Putamen (tissue), 1 donor: Measurements from ENCODE around the gene PCSK6.
"Not testable (repeated sequence)": the region's sequence is repeated elsewhere in the genome, so short reads cannot be mapped to it uniquely, and the experiment has no call there.

Experiments
- DNase-seq: peaks from one replicate; pipeline ENCODE4 v3.0.0-alpha.2; 2016; ENCODE audit warnings: low spot score

PCSK6 gene

DNA sequence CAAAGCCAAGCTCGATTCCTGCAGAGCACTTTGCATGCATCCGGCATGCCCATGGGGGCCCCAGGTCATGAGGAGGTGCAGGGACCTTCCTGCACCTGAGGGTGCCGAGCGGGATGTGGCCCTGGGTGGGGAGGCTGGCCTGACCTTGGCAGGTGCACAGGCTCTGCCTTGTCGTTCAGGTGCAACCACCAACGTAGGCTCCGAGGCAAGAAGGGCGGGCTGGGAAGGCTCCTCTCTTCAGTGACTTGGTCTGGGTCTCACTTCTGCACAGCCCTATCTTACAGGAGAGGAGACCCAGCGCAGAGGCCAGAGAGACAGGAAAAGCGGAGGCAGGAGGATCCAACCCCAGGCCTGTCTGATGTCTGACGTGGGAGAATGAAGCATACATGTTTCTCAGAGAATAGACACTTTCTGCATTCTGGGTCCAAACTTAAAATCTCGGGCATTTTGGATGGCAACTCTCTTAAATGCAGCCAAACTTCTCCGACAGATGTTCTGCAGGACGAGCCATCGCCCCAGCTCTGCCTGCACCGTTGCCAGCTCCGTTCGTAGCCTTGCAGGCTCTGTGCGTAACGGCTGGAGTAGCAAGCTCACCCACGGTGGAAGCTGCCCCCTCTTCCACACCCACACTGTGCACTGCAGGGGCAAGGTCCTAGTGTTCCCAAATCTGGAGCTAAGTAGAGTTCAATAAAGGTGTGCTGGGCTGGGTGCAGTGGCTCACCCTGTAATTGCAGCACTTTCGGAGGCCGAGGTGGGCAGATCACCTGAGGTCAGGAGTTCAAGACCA lies 133.6 kb downstream of the PCSK6 start:
- no peak for DNase-seq

DNA sequence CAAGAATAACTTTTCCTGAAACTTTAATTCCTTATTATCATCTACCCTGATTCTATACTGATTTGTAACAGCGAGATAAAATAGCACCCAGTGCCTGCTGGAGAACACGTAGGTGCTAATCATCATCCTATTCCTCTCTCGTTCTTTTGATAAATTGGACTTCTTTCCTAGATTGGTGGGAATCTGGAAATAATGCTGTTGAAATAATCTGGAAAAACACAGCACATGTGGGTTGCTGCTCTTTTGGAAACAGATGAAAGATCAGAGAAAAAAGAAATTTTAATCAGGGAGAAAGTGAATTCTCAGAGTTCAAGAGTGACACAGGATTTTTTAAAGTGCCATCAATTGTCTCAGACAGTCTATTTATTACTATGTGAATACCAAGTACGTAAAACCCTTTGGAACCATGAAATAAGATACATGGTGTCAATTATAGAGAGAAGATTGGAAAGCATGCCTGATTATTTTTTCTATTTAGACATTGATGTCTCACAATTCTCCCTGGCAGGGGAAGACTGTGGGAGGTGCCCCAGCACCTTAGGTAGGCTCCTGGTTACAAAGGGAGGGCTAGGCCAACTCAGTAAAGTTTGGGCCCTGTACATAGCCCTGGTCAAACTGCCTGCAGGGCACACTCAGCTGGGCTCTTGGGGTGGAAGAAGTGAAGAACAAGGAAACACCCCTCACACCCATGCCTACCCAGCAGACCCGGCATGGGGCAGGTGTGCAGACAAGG lies 134.4 kb downstream of the PCSK6 start:
- peak; percentile 67 for DNase-seq

DNA sequence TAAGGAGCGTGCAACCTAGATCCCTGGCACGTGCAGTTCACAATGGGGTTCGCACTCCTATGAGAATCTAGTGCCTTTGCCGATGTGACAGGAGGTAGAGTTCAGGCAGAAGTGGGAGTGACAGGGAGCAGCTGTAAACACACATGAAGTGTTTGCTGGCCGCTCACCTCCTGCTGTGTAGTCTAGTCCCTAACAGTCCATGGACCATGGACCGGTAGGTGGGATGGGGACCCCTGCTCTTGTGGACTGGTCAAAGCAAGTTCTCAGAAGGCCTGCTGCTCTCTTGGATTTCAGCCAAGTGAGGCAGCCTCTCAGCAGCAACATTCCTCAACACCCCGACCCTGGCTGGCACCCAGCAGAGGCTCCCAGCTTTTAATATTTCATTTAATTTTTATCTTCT lies 136.3 kb downstream of the PCSK6 start:
- no peak for DNase-seq

DNA sequence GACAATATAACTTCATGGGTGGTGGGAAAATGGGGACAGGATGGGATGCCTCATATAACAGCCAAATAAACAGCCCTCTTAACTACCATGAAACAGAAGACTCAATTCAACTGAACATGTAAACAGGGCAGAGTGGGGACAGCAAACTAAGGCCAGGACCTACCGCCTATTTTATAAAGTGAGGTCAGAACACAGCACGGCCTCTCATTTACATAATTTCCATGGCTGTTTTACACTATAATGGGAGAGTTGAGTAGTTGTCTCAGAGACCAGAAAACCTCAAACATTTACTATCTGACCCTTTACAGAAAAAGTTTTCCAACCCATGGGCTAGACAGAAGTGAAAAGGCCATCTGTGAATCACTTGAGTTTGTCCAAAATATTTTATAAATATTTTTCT lies 137.8 kb downstream of the PCSK6 start:
- no peak for DNase-seq

DNA sequence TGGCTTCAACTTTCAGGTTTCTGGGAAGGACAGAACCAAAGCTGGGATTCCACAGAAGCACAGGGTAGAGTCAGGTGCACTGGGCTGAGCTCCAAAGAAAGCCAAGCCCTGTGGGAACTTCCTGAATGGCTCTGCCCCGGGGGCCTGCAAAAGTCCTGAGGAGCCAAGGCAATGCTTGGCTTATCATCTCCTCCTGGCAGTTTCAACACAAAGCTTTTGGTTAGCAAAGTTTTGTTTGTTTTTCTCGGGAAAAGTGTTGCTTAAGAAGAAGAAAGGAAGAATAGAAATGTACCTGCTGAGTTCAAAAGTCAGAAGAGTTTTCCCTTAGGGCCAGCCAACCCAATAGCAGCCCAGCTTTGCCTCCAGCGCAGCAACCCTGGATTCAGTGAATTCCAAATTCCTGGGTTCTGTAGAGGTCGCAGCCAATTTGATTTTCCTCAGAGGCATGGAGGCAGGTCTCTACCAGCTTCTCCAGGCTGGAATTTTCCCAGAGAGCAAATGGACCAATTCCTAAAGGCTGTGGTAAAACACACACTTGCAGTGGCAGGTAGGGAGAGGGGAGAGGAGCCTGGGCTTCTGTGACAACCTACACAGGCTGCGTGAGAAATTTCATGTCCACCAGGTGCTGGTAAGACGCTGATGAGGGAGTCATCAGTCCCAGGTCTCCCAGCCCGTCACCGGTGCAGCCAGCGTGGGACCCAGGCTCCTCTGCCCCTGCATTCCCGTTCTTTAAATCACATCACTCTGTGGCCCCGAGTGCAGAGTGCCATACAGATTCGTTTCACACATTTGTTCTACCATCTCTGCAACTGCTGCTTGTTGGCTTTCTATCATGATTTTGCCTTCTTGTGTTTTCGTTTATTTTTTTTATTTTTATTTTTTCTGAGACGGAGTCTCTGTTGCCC lies 140.2 kb downstream of the PCSK6 start:
- DNase-seq = no peak

DNA sequence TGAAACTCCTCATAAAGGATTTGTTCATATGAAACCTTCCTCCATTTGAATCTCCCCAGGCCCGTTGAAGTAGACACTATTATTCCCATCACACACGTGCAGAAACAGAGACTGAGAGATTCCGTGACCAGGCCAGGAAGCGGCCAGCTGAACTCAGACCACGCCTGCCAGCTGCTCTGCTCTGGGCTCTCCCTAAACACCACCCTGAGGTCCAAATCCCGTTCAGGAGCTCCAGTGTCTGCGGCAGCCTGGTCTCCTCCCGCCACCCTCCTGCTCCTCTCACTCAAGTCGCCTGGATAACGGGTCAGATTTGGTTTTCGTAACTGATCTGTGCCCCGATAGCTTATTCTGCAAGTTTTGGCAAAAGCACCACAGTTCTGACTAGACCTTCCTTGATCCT lies 140.9 kb downstream of the PCSK6 start:
- DNase-seq = no peak

DNA sequence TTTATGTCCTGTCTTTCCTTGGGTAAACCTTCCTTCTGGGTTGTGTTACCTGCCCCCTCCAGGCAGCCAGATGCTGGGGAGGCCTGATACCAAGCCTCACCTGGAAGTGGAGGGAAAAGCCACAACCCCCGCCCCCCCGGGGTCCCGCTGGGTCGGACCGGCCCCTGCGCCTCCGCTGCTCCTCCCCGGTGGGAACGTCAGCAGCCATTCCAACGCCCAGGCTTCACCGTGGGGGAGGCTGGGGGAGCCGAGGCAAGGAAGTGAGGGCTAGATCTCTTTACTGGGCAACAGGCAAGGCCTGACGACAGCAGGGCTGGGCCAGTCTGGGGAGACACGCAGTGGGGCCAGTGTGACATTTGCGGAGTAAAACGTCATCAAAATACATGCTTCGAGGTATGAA lies 141.5 kb downstream of the PCSK6 start:
- DNase-seq = no peak

DNA sequence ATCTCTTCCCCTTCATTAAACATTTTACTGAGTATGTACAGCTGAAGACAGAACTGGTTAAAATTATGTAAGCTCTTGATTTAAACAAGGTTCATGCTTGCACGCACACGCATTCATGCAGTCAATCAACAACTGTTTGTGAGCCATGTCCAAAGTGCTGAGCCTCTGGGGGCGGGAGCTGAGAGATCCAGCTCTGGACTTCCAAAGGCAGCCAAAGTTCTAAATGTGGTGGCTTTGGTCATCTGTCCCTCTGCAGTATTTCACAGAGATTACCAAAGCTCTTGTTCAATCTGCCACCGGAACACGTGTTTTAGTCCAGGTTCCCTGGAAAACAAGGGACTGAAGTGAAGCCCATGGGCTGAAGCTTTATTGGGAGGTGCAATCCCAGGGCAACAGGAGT lies 142.1 kb downstream of the PCSK6 start:
- DNase-seq = no peak

DNA sequence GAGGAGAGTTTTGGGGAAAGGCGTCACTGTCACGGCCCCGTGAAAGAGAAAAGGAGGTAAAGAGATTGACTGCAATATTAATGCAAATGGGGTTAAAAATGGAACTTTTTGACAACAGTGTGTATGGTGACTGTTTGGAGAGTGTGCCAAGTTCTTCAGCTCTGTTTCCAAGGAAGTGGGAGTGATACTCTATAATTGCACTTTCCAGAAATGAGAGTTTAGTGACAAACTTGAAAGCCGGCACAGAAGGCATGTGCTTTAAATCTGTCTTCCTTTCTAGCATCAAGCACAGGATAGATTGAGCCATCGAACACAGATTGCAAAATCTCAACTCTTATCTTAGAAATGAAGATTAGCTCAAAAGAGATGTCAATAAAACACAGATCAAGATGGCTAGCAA lies 142.6 kb downstream of the PCSK6 start:
- peak; percentile 66 for DNase-seq

DNA sequence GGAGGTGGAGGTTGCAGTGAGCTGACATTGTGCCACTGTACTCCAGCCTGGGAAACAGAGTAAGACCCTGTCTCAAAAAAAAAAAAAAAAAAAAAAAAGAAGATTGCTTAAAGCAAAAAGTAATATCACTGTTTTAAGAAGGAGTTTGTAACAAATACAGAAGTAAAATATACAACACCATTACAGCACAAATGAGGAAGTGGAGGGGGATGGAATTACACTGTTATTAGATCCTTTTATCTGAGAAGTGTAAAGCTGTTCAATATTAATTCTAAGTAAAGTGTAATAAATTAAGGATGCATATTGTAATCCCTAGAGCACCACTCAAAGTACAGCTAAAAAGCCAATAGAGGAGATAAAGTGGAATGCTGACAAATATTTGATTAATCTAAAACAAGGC lies 147.5 kb downstream of the PCSK6 start:
- DNase-seq = no peak

DNA sequence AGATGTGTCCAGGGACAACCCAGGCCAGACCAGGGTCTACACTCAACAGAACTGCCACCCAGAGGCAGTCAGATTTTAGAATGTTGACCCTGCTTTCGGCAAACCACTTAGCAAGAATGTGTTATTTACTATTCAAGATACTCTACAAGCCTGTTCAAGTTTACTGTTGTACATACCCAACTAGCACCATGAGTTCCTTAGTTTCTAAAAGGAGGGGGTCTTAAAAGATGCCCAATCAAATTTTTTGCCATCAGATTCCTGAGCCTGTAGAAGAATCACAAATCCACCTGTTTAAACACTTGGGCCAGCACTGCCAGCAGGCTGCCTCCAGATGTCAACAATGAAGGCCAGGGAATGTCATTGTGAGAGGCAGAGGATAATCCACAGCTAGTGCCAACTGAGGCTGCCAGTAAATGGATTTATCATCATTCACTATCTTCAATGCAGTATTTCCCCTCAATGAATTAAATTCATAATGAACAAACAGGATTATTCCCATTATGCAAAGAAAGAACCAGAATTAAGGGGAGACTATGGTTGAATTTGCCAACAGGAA lies 150.9 kb downstream of the PCSK6 start:
- DNase-seq = no peak

DNA sequence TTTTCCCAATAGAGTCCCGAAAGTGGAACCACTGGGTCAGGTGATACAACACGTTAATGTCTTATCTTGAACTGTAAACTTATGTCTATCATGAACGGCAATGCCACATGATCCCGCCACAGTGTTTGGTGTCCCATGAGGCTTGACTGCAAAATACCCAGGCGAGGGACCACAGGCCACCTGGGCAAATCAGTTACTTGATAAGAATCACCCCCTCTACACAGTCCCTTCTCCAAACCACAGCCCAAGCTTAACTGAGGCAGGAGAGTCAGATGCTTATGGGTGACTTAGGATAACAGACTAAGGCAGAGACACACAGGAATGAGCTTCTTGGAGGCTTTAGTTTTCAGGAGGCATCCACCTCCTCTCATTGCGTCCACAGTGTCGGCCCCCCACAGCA lies 151.5 kb downstream of the PCSK6 start:
- no peak for DNase-seq

DNA sequence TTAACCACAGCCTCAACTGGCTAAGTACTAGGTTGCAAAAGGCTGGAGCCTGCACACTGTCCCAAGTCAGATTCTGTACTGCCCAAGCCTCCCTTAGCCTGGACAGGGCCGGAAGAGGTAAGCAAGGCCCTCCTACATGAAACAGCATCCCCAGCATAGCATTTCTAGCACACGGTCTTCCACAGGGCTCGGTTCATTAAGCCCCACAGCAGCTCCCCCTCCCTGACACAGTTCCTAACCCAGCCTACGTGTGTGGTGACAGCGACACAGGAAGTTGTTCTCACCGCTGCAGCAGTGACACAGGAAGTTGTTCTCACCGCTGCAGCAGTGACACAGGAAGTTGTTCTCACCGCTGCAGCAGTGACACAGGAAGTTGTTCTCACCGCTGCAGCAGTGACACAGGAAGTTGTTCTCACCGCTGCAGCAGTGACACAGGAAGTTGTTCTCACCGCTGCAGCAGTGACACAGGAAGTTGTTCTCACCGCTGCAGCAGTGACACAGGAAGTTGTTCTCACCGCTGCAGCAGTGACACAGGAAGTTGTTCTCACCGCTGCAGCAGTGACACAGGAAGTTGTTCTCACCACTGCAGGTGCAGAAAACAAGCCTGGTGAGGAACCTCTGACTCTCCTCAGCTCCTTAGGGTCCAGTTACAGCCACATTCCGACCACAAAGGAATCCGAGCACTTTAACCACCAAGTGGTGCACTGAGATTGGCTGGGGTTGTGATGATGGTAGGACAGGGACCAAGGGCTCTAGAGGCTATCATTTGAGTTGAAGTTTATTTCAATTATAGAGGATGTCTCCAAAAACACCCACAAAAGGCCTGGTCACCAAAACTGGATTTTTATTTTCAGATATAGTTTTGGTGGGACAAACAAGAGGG lies 155.4 kb downstream of the PCSK6 start:
- DNase-seq = not testable (repeated sequence)

DNA sequence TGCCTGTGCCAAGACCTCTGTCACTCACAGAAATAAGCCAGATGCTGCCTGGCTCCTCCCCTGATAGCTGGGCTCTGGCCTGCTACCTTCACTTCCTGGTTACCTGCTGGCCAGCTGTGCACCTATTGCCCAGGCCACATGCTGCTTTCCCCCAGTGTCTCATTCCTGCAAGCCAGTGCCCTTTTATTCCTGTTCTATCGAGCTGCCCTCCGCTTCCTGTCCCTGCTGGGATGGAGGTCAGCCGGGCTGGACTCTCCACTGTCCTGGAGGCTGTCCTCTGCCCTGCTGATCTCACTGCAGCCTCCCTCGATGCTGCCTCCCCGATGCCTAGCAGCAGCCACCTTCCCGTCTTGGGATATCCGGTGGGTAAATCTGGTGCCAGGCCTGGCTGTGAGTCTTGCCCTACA lies 157.4 kb downstream of the PCSK6 start:
- DNase-seq = no peak

DNA sequence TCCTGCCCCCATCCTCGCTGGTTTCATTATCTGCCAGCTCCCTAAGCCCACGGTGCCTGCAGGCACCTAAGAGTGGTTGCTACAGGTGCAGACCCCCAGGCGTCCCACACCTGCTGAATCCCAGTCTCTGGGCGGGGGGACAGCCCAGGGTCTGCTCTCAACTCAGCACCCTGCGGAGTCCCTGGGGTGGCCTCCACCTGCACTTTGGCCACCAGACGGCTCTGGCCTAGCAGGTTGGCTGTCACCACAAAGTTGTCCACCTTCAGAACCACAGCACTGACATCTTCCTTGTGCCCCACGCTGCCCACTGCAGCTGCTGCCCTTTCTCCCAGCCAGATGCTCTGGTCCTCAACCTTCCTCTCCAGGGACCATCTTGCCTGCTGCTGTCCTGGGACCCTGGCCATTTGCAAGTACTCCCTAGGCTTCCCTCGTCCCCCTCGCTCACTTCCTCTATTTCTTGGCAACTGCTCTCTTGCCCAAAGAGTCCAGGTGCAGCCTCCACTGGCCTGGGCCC lies 159.6 kb downstream of the PCSK6 start:
- no peak for DNase-seq

DNA sequence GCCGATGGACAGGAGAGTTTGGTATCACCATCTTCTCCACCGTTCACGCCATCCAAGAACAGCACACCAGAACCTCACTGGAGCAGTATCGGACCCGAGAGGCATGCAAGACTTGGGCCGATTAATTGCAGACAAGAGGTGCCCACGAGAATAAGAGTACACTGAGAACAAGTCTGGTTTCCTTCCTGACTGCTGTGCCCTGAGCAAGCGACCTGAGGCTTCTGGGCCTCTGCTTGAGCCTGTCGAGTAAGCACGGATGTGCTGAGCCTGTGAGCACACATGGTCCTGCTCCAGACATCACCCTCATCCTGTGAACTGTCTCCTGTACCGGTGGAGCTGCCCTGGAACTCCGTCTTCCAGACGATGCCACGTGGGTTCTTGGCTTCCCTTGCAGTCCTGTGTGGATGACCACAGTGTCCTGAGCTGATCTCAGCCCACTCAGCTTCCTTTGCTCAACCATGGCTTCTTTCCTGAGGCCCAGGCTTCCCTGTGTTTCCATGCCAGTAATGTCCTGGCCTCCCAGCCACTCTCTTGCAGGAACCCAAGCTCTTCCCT lies 160.1 kb downstream of the PCSK6 start:
- no peak for DNase-seq

DNA sequence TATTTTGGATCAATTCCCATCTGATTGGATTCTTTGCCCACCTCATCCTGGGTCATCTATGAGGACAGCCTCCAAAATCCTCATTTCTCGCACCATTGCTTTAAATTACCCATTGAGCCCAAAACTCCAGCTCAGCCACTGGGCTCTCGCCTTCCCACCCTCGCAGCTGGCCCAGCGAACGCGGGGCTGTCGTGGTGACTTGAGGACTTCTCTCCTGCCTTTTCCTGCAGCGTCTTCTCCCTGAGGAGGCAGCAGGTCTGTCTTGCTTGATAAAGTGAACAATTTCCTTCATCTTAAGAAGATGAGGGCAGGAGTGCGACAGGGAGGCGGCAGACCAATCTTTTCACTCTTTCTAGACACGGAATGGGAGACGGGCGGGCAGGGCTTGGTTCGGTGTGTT lies 161.5 kb downstream of the PCSK6 start:
- no peak for DNase-seq

DNA sequence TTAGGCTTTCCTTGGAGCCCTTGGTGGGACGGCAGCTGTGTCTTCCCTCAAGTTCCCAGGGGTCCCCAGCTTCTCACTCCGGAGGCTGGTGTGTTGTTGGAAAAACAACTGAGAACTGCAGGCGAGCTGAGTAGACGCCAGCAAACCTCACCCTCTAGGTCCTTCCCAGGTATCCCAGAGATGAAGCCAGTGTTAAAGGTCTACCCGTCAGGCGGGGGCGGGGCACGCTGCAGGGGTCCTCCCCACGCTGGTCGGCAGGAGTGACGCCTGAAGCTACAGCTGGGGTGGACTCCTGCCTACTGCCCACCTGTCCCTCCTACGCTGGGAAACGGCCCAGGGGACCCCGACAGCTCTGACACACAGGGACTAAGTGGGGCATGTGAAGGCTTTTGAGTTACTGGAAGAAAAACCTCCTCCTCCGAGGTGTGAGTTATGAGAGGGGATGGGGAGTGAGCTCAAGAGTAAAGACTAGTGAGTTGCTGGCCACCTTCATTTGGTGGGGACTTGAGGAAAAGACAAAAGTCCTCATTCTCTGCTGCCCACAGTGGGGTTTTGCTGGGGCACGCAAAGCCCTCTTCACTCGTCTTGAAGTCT lies 162.3 kb downstream of the PCSK6 start:
- no peak for DNase-seq

DNA sequence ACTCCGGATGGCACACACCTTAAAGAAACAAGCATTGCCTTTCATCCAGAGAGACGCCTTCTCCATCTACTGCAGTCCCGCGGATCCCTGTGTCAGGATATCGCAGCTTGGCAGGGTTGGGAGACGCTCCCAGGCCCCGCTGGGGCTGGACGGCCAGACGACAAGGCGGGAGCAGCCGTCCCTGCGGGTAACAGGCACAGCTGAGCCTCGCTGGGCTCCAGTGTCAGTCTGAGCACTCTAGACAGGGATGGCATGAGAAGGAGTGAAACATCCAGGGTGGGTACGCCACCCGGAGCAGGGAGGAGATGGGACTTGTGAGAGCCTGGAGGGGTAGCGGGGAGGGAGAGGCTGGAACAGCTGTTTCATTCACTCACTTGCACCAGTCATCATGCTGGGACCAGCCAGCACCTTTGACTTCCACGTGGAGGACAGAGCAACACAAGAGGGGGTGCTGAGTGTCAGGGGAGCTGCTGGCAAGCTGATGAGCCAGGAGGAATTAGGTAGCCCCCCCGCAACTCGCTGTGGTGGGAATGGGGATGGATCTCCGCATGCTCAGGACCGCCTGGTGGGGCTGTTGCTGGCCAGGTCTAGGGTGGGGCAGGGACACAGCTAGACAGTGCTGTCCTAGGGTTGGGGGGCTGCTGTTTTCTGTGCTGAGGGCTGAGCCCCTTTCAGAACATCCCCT lies 162.9 kb downstream of the PCSK6 start:
- DNase-seq = no peak

DNA sequence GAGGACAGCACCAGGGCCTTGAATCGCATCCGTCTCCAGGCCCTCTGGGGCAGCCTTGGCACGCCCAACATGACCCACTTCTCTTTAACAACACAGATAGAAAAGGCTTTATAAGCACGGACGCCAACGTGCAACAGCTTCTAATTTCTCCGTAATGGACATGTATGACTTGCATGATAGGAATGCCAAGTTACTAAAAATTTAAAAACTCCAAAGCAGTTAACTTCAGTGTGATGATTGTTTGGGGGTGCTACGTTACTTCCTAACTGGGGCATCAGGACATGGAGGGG lies 163.5 kb downstream of the PCSK6 start:
- no peak for DNase-seq
